DND-41 (cell line): ENCODE measurements around the gene NUTF2.
A peak's percentile ranks its signal among the peaks of the same experiment; 100 is the strongest.

Experiments
- ATAC-seq: fragments of 200-7000 bp; cut with Tn5 transposase; 3 replicates; pipeline ENCODE4 v1.9.1; 2021; ENCODE audit warnings: low read depth; ENCODE audit not compliant: insufficient read depth
- DNase-seq: peaks from one replicate; pipeline ENCODE4 v3.0.0-alpha.2; 2020
- H2AFZ ChIP-seq: 2 replicates; pipeline ENCODE4 v1.6.0; 2012; ENCODE audit warnings: low read depth, low read length
- H3K27ac ChIP-seq: 2 replicates; pipeline ENCODE4 v1.5.1; 2012; ENCODE audit warnings: low read length, inconsistent platforms
- H3K27me3 ChIP-seq: fragments of 200-600 bp; sonication (generic); 2 replicates; pipeline ENCODE4 v1.6.0; 2012; ENCODE audit warnings: low read length, mild to moderate bottlenecking, inconsistent platforms; ENCODE audit not compliant: insufficient read depth, poor library complexity
- H3K36me3 ChIP-seq: 2 replicates; pipeline ENCODE4 v1.5.1; 2012; ENCODE audit warnings: low read length, inconsistent platforms; ENCODE audit not compliant: insufficient read depth
- H3K4me1 ChIP-seq: 2 replicates; pipeline ENCODE4 v1.5.1; 2012; ENCODE audit warnings: mild to moderate bottlenecking, low read length; ENCODE audit not compliant: insufficient read depth
- H3K4me2 ChIP-seq: 2 replicates; pipeline ENCODE4 v1.6.0; 2012; ENCODE audit warnings: mild to moderate bottlenecking, moderate library complexity, low read length, inconsistent platforms; ENCODE audit not compliant: insufficient read depth
- H3K4me3 ChIP-seq, 2 experiments: fragments of 200-600 bp in 1 of 2; shearing (Covaris generic) in 1 of 2; 2 replicates each; pipeline ENCODE4 v1.5.1; 2012 to 2016; ENCODE audit warnings: inconsistent platforms in 2 of 2, low read length in 2 of 2, mild to moderate bottlenecking in 2 of 2, low read depth in 1 of 2, moderate library complexity in 1 of 2
- H3K79me2 ChIP-seq: 2 replicates; pipeline ENCODE4 v1.6.0; 2012; ENCODE audit warnings: low read length, inconsistent platforms; ENCODE audit not compliant: insufficient read depth
- H3K9ac ChIP-seq: 2 replicates; pipeline ENCODE4 v1.6.0; 2012; ENCODE audit warnings: low read depth, mild to moderate bottlenecking, inconsistent platforms, low read length, moderate library complexity
- H3K9me3 ChIP-seq: 2 replicates; pipeline ENCODE4 v1.5.1; 2012; ENCODE audit warnings: low read length, moderate library complexity, mild to moderate bottlenecking, inconsistent platforms; ENCODE audit not compliant: insufficient read depth, severe bottlenecking
- H4K20me1 ChIP-seq: 2 replicates; pipeline ENCODE4 v1.6.0; 2012; ENCODE audit warnings: low read length; ENCODE audit not compliant: insufficient read depth
- EZH2 ChIP-seq: IDR thresholded peaks from 3 replicates; pipeline ENCODE4 v1.6.1; 2012; ENCODE audit warnings: borderline replicate concordance, low read depth, mild to moderate bottlenecking, moderate library complexity, low read length, inconsistent platforms; ENCODE audit not compliant: severe bottlenecking
- TF ChIP-seq, protein P1 (sequence below): IDR thresholded peaks from 2 replicates; pipeline ENCODE4 v1.5.1; 2012; ENCODE audit warnings: borderline replicate concordance, low read length, moderate library complexity, mild to moderate bottlenecking; ENCODE audit not compliant: poor library complexity, severe bottlenecking; ENCODE audit errors: extremely low read depth

The NUTF2 gene

DNA sequence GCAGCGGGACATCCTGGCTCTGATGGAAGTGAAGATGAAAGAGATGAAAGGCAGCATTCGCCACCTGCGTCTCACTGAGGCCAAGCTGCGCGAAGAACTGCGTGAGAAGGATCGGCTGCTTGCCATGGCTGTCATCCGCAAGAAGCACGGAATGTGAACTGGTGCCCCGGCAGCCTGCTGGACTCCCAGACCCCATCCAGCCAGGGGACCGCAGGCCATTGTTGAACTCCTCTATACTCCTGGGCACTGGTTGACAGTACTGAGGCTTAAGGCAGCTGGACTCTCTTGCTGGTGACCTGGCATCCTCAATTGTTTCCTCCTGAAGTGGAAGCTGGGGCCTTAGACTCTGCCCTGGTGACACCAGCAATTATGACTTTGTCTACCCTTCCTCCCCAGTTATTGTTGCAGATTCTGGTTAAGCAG lies 3.4 kb upstream of the NUTF2 start:
- H3K36me3 ChIP-seq = peaks cover 21% of the 10 kb centered on the region
- peak; percentile 44 for ATAC-seq
- H3K27ac ChIP-seq = peak overlapping the region; percentile 94
- peak overlapping the region; percentile 62 for H3K9ac ChIP-seq
- no peaks in the 10 kb centered on the region for H3K9me3 ChIP-seq
- H3K4me3 ChIP-seq = peak overlapping the region; percentile 27 to 71; a peak in 3 of 4 replicates
- H2AFZ ChIP-seq = peak overlapping the region; percentile 89
- peaks cover 55% of the 10 kb centered on the region for H3K79me2 ChIP-seq
- peak; percentile 86 for DNase-seq
- peaks cover 55% of the 10 kb centered on the region for H3K4me1 ChIP-seq
- peaks cover 34% of the 10 kb centered on the region for H4K20me1 ChIP-seq
- no peaks in the 10 kb centered on the region for H3K27me3 ChIP-seq
- no peak for TF ChIP-seq EZH2
- TF ChIP-seq, protein P1, sequence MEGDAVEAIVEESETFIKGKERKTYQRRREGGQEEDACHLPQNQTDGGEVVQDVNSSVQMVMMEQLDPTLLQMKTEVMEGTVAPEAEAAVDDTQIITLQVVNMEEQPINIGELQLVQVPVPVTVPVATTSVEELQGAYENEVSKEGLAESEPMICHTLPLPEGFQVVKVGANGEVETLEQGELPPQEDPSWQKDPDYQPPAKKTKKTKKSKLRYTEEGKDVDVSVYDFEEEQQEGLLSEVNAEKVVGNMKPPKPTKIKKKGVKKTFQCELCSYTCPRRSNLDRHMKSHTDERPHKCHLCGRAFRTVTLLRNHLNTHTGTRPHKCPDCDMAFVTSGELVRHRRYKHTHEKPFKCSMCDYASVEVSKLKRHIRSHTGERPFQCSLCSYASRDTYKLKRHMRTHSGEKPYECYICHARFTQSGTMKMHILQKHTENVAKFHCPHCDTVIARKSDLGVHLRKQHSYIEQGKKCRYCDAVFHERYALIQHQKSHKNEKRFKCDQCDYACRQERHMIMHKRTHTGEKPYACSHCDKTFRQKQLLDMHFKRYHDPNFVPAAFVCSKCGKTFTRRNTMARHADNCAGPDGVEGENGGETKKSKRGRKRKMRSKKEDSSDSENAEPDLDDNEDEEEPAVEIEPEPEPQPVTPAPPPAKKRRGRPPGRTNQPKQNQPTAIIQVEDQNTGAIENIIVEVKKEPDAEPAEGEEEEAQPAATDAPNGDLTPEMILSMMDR = no peak
- H3K4me2 ChIP-seq = peak overlapping the region; percentile 92

- peak overlapping the region; percentile 92 for H3K4me2 ChIP-seq
- peaks cover 29% of the 10 kb centered on the region for H3K36me3 ChIP-seq
- TF ChIP-seq EZH2 = no peak
- ATAC-seq (no peak), DNase-seq (no peak)
- peaks cover 65% of the 10 kb centered on the region for H3K4me1 ChIP-seq
- peak overlapping the region in 1 of 2 experiments; percentile 71; a peak in 1 of 4 replicates for H3K4me3 ChIP-seq
- no peaks in the 10 kb centered on the region for H3K9me3 ChIP-seq
- H3K27ac ChIP-seq = 0 out of 2 replicates have a peak overlapping the region, but pooled peaks have one; percentile 30
- no peak overlapping the region for H2AFZ ChIP-seq
- H4K20me1 ChIP-seq = peaks cover 44% of the 10 kb centered on the region
- peaks cover 66% of the 10 kb centered on the region for H3K79me2 ChIP-seq
- H3K9ac ChIP-seq = peak overlapping the region; percentile 62
- no peaks in the 10 kb centered on the region for H3K27me3 ChIP-seq
Observed at GRCh38 chr16:67844497-67844896, 2.2 kb upstream of the NUTF2 start.

DNA sequence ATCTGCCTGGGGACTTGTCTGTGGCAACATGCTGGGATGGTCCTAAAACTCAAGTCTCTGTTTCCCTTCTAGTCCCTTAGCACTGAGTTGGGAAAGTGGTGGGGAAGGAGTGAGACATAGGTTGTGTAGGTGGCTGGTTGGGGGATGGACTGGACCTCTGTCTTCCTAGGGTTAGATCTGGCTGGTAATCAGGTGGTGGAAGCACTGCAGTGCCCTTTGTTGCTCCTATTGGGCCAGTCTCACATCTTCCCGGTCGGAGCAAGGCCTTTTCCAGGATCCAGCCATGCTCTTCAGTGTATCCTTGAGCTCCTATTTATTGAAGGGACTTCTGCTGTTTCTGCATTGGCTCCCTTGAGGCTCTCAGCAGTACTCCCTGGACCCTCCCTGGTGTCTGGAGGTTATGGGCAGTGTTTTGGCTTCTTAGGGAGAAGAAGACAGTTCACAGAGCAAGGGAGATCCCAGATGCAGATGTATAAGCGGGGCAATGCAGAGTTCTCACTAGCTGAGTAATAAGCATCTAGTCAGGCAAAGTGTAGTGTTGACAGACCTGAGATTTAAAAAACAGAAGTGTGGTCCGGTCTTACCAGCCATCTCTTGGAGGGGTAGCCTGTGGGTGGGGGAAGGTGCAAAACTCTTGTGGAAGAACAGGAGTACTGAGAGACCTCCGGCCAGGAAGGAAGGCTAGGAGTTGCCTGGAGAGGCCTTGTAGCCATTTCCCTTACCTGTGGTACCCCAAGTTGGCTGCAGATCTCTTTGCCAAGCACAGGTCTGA lies 1.3 kb upstream of the NUTF2 start:
- peak overlapping the region; percentile 86 for H3K27ac ChIP-seq
- peaks cover 51% of the 10 kb centered on the region for H4K20me1 ChIP-seq
- peaks cover 75% of the 10 kb centered on the region for H3K79me2 ChIP-seq
- H2AFZ ChIP-seq = peak overlapping the region; percentile 73
- peak overlapping the region; percentile 95 for H3K9ac ChIP-seq
- peaks cover 65% of the 10 kb centered on the region for H3K4me1 ChIP-seq
- no peaks in the 10 kb centered on the region for H3K9me3 ChIP-seq
- no peak for TF ChIP-seq EZH2
- TF ChIP-seq, protein P1 = no peak
- H3K4me2 ChIP-seq = peak overlapping the region; percentile 79
- H3K4me3 ChIP-seq = peak overlapping the region; percentile 98 to 99; a peak in 3 of 4 replicates
- H3K27me3 ChIP-seq = no peaks in the 10 kb centered on the region
- DNase-seq (no peak), ATAC-seq (no peak)
- peaks cover 34% of the 10 kb centered on the region for H3K36me3 ChIP-seq

DNA sequence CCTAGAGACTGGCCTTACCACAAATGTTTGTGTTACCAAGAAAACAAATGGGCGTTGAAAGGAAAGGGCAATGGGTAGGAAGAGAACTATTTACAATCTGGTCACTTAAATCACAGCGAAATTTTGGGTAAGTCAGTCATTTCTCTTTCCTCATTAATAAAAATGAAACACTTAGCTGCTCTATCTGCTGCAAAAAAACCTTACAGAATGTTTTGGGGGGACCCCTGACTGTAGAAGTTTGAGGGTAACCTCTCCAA lies 742 bp upstream of the NUTF2 start:
- no peak for DNase-seq
- H3K9me3 ChIP-seq = no peaks in the 10 kb centered on the region
- H3K4me3 ChIP-seq = peak overlapping the region; percentile 98 to 99; a peak in 3 of 4 replicates
- H3K27ac ChIP-seq = peak overlapping the region; percentile 86
- H3K4me1 ChIP-seq = peaks cover 65% of the 10 kb centered on the region
- no peak for ATAC-seq
- H2AFZ ChIP-seq = peak overlapping the region; percentile 73
- TF ChIP-seq, protein P1 = no peak
- TF ChIP-seq EZH2 = no peak
- peak overlapping the region; percentile 95 for H3K9ac ChIP-seq
- H4K20me1 ChIP-seq = peaks cover 55% of the 10 kb centered on the region
- peak overlapping the region; percentile 79 for H3K4me2 ChIP-seq
- H3K27me3 ChIP-seq = no peaks in the 10 kb centered on the region
- peaks cover 37% of the 10 kb centered on the region for H3K36me3 ChIP-seq
- H3K79me2 ChIP-seq = peaks cover 79% of the 10 kb centered on the region
